AG10803 (cell line): ENCODE data around the gene CNTNAP2.

Experiments
- DNase-seq: peaks from one replicate; pipeline ENCODE4 v3.0.0; 2010; ENCODE audit warnings: low read depth
- H3K4me3 ChIP-seq: 2 replicates; pipeline ENCODE4 v1.5.1; 2011; ENCODE audit warnings: mild to moderate bottlenecking, low read length, control low read depth
- TF ChIP-seq, protein P1 (sequence below): conservative IDR thresholded peaks from 2 replicates; pipeline ENCODE4 v1.5.1; 2011; ENCODE audit warnings: mild to moderate bottlenecking, low read length, control low read depth, inconsistent platforms

The CNTNAP2 gene

GRCh38 chr7:146654048-146654447 is 537.4 kb downstream of the CNTNAP2 start:
- no peak for DNase-seq
- no peak overlapping the region for H3K4me3 ChIP-seq
- TF ChIP-seq, protein P1, sequence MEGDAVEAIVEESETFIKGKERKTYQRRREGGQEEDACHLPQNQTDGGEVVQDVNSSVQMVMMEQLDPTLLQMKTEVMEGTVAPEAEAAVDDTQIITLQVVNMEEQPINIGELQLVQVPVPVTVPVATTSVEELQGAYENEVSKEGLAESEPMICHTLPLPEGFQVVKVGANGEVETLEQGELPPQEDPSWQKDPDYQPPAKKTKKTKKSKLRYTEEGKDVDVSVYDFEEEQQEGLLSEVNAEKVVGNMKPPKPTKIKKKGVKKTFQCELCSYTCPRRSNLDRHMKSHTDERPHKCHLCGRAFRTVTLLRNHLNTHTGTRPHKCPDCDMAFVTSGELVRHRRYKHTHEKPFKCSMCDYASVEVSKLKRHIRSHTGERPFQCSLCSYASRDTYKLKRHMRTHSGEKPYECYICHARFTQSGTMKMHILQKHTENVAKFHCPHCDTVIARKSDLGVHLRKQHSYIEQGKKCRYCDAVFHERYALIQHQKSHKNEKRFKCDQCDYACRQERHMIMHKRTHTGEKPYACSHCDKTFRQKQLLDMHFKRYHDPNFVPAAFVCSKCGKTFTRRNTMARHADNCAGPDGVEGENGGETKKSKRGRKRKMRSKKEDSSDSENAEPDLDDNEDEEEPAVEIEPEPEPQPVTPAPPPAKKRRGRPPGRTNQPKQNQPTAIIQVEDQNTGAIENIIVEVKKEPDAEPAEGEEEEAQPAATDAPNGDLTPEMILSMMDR: no peak

DNA sequence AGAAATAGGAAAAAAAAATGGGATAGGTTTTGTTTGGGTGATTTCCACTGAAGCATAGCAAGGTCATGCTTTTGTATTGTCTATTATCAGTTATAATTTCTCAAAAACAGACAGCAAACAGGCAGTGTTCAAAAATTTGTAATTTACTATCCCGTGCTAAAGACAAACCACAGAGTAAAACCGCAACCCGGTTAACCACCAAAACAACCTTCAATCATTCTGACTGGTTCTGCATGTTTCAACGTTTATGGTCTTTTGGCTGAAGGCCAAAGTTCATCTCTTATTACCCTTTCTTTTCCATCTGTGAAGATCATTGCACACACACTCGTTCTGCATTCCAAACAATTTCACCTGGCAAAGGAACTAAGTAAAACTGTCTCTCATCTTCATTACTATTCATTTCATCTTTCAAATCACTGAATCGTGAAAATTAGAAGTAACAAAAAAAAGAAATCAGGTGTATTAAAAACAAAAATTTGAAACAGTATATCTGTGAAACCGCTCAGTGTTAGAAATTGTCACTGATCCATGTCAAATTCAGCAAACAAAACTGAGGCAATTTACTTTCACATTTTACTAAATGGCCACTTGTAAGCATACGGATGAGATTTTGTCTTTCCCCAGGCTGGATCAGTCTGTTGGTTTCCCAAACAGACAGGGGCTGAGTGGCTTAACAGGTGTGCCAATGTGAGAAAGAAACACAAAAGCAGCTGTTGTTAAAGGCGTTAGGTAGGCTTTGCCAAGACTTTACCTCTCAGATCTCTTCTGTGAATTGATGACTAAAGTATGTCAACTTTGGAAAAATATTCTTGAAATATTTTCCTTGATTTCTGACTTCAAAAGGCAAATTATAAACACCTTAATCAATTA is 539.6 kb downstream of the CNTNAP2 start:
- TF ChIP-seq, protein P1: no peak
- no peak overlapping the region for H3K4me3 ChIP-seq
- peak; percentile 1 for DNase-seq

DNA sequence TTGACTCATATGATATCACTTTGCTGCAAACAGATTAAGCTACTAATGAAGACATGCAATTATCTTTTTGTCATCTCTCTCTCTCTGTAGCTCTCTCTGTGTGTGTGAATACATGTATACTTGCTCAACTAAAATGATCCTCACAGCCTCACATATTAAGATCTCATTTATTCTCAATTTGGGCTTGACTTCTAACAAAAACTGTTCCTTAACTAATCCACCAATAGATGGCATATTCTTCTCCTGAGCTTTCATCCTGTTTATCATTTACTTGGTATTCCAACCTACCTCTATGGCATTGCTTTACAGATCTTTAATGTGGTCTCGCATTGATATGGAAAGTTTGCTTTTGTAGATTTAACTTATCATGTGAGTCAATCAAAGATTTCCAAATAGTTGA is 540.4 kb downstream of the CNTNAP2 start:
- no peak overlapping the region for H3K4me3 ChIP-seq
- no peak for DNase-seq
- TF ChIP-seq, protein P1: no peak

- H3K4me3 ChIP-seq: no peak overlapping the region
- TF ChIP-seq, protein P1: no peak
- no peak for DNase-seq
Measured at GRCh38 chr7:146658604-146659003, 542.0 kb downstream of the CNTNAP2 start.

DNA sequence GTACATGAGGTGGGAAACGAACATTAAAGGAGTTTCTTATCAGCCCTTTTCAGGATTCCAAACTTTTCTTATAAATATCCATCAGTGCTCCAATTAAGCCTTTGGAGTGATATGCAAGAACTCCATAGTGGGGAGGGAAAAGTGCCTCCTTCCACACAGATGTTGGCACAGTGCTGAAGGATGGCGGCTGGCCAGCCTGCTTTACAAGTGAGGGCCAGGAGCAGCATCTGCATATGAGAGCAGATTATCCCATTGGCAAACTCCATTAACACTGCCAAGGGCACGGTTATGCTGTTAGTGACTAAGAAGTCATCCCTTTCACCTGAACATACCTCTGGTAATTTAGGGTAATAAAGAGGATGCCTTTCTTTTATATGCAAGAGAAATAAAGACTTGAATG is 543.1 kb downstream of the CNTNAP2 start:
- no peak overlapping the region for H3K4me3 ChIP-seq
- TF ChIP-seq, protein P1: no peak
- DNase-seq: no peak

- TF ChIP-seq, protein P1: no peak
- no peak overlapping the region for H3K4me3 ChIP-seq
- DNase-seq: no peak
Measured at GRCh38 chr7:146660839-146661238, 544.2 kb downstream of the CNTNAP2 start.

- DNase-seq: no peak
- TF ChIP-seq, protein P1: no peak
- no peak overlapping the region for H3K4me3 ChIP-seq
Measured at GRCh38 chr7:146661435-146661834, 544.8 kb downstream of the CNTNAP2 start.
